A549 (cell line): ENCODE measurements around the gene HDAC7. TPM values are rescaled to one million over a fixed set of nuclear protein-coding genes. Genes with fewer than 3 reads are reported as not detected.

Experiments
- ATAC-seq, 2 experiments: fragments of 200-7000 bp in 1 of 2; fragments of >200 bp in 1 of 2; cut with Nextera tagmentation in 1 of 2; cut with Tn5 transposase in 1 of 2; 3 replicates each; pipeline versions ENCODE4 v1.8.0 to v1.9.1; 2018 to 2020; ENCODE audit warnings: mild to moderate bottlenecking in 1 of 2, moderate library complexity in 1 of 2
- CTCF ChIA-PET: fragments of 300-600 bp; sonication (Branson Sonifier 250); formaldehyde crosslinking; extraction: SDS; loops from one replicate; lab custom pipeline; 2021; ENCODE audit warnings: antibody characterized with exemption, inconsistent platforms; lab: Yijun Ruan, JAX
- POLR2A ChIA-PET: fragments of 350-600 bp; formaldehyde crosslinking; extraction: SDS; loops from one replicate; lab custom pipeline; 2021; ENCODE audit warnings: antibody characterized with exemption, inconsistent platforms; lab: Yijun Ruan, JAX
- DNase-seq, 2 experiments: peaks; one replicate each; pipeline versions ENCODE4 v3.0.0 to v3.0.0-alpha.2; 2011 to 2016; ENCODE audit warnings: low read depth in 1 of 2, low spot score in 1 of 2
- FAIRE-seq: peaks from 2 replicates; lab custom pipeline; 2011; peaks lifted over from hg19 to GRCh38; lab: Jason Lieb, UNC
- H3K27ac ChIP-seq, 2 experiments: fragments of >200 bp; sonication (Bioruptor Twin); formaldehyde crosslinking; 3 replicates each; pipeline ENCODE4 v1.5.1; 2016 to 2017
- H3K4me1 ChIP-seq: fragments of >200 bp; sonication (Bioruptor Twin); formaldehyde crosslinking; 3 replicates; pipeline ENCODE4 v1.6.1; 2016
- H3K4me2 ChIP-seq: fragments of >200 bp; sonication (Bioruptor Twin); formaldehyde crosslinking; 3 replicates; pipeline ENCODE4 v1.6.1; 2016
- H3K4me3 ChIP-seq: fragments of >200 bp; sonication (Bioruptor Twin); formaldehyde crosslinking; 3 replicates; pipeline ENCODE4 v1.5.1; 2016
- H3K9me3 ChIP-seq: fragments of >200 bp; sonication (Bioruptor Twin); formaldehyde crosslinking; 3 replicates; pipeline ENCODE4 v1.6.1; 2016
- BHLHE40 ChIP-seq: IDR thresholded peaks from 2 replicates; pipeline ENCODE4 v1.6.1; 2012; ENCODE audit warnings: low read depth, low read length, inconsistent platforms
- CBX2 ChIP-seq: fragments of 200-600 bp; sonication (generic); IDR thresholded peaks from 2 replicates; pipeline ENCODE4 v1.6.1; 2016; ENCODE audit warnings: low read depth, mild to moderate bottlenecking, borderline replicate concordance
- CEBPB ChIP-seq, 2 experiments: fragments of >200 bp in 1 of 2; sonication (Bioruptor Twin) in 1 of 2; formaldehyde crosslinking in 1 of 2; IDR thresholded peaks; 2 replicates each; pipeline ENCODE4 v1.6.1; 2012 to 2016
- CHD2 ChIP-seq: fragments of 150-350 bp; IDR thresholded peaks from 2 replicates; pipeline ENCODE4 v1.6.1; 2014; ENCODE audit warnings: low read length; ENCODE audit not compliant: partially characterized antibody
- CHD4 ChIP-seq: fragments of 200-600 bp; sonication (generic); IDR thresholded peaks from 2 replicates; pipeline ENCODE4 v1.6.1; 2016; ENCODE audit warnings: antibody characterized with exemption, mild to moderate bottlenecking, borderline replicate concordance
- EHMT2 ChIP-seq: fragments of 200-600 bp; sonication (generic); IDR thresholded peaks from 2 replicates; pipeline ENCODE4 v1.6.1; 2016; ENCODE audit warnings: antibody characterized with exemption, low read depth, mild to moderate bottlenecking, moderate library complexity
- FOSB ChIP-seq: fragments of 250-450 bp; sonication (Bioruptor Pico); IDR thresholded peaks from 2 replicates; pipeline ENCODE4 v1.5.0; 2020; ENCODE audit warnings: mild to moderate bottlenecking, moderate library complexity
- HDAC2 ChIP-seq: fragments of 200-600 bp; sonication (generic); IDR thresholded peaks from 2 replicates; pipeline ENCODE4 v1.6.1; 2016
- HOXB5 ChIP-seq: fragments of 250-450 bp; sonication (Bioruptor Pico); IDR thresholded peaks from 2 replicates; pipeline ENCODE4 v1.5.0; 2020; ENCODE audit warnings: mild to moderate bottlenecking, moderate library complexity
- KDM5A ChIP-seq: fragments of 200-600 bp; sonication (generic); IDR thresholded peaks from 2 replicates; pipeline ENCODE4 v1.6.1; 2016; ENCODE audit warnings: antibody characterized with exemption, mild to moderate bottlenecking
- MAFK ChIP-seq: fragments of 450-650 bp; IDR thresholded peaks from 2 replicates; pipeline ENCODE4 v1.6.1; 2014; ENCODE audit not compliant: partially characterized antibody
- MAZ ChIP-seq: fragments of 150-350 bp; IDR thresholded peaks from 2 replicates; pipeline ENCODE4 v1.6.1; 2014; ENCODE audit warnings: antibody characterized with exemption, low read depth, low read length, borderline replicate concordance
- RCOR1 ChIP-seq: fragments of 150-350 bp; IDR thresholded peaks from 2 replicates; pipeline ENCODE4 v1.6.1; 2014; ENCODE audit warnings: antibody characterized with exemption, low read length, low read depth
- SMC3 ChIP-seq: fragments of >200 bp; sonication (Bioruptor Twin); formaldehyde crosslinking; IDR thresholded peaks from 3 replicates; pipeline ENCODE4 v1.6.1; 2018; ENCODE audit warnings: inconsistent platforms
- TP53 ChIP-seq: fragments of 250-450 bp; sonication (Bioruptor Pico); IDR thresholded peaks from 2 replicates; pipeline ENCODE4 v1.5.0; 2021; ENCODE audit warnings: mild to moderate bottlenecking, moderate library complexity
- ZC3H11A ChIP-seq: fragments of 450-650 bp; IDR thresholded peaks from 2 replicates; pipeline ENCODE4 v1.6.1; 2014; ENCODE audit warnings: antibody characterized with exemption, mild to moderate bottlenecking
- ZNF302 ChIP-seq: fragments of 250-450 bp; sonication (Bioruptor Pico); IDR thresholded peaks from 2 replicates; pipeline ENCODE4 v1.9.0; 2021; ENCODE audit warnings: inconsistent platforms, mild to moderate bottlenecking, moderate library complexity
- WGBS: methylation state at CpG from one replicate; pipeline ENCODE4 v1.1.6; 2017; ENCODE audit errors: missing lambda C conversion rate; 5-methylcytosine and 5-hydroxymethylcytosine counted together
- polyA plus RNA-seq, 4 experiments: library from polyadenylated mRNA; depleted of rRNA in 3 of 4; stranded (reverse); fragments of >200 nt; fragmentation: RNase III in 1 of 4; extraction: RNeasy Plus Mini Kit Qiagen cat#74134 plus additional on column Dnase treatment in 1 of 4; gene quantifications; 2 replicates in 3 of 4; 3 replicates in 1 of 4; pipeline ENCODE4 v1.2.3, GENCODE V29; 2011 to 2017
- TF ChIP-seq, protein P1 (sequence below): fragments of 150-350 bp; IDR thresholded peaks from 2 replicates; pipeline ENCODE4 v1.6.1; 2014; ENCODE audit warnings: low read depth, mild to moderate bottlenecking, low read length
- TF ChIP-seq, protein P2 (sequence below): IDR thresholded peaks from 2 replicates; pipeline ENCODE4 v1.6.1; 2012; ENCODE audit warnings: low read depth, borderline replicate concordance
- TF ChIP-seq, protein P3 (sequence below): fragments of >200 bp; sonication (Bioruptor Twin); formaldehyde crosslinking; IDR thresholded peaks from 3 replicates; pipeline ENCODE4 v1.5.1; 2016
- TF ChIP-seq, protein P4 (sequence below): fragments of >200 bp; sonication (Bioruptor Twin); formaldehyde crosslinking; IDR thresholded peaks from 3 replicates; pipeline ENCODE4 v1.6.1; 2016

The HDAC7 gene
- polyA plus RNA-seq, 2 of the 4 experiments (the other 2 are of a cell fraction), result 17.2 to 36.0 TPM

DNA sequence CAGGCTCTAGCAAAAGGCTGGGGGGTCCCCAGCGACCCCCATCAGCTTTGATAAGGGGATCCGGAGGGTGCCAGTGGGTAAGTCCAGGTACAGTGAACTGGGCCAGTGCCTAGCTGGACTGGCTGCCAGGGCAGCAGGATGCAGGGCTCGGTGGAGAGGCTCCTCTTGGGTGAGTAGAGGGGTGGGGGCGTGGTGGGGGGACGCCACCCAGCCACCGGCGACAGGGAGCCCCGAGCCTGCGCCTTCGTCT, 61.2 kb downstream of the HDAC7 start:
- H3K4me2 ChIP-seq, result peak overlapping the region; percentile 79
- H3K9me3 ChIP-seq, result no peaks in the 10 kb centered on the region
- CTCF ChIA-PET, result interaction anchor here (0.6 to 43.9 kb wide), 13 partner anchors 9 to 561 kb away, joined by 3 to 1399 read pairs (median 5); partner anchors contain the start of gene SLC48A1
- ATAC-seq (no peak), FAIRE-seq (no peak), DNase-seq (no peak)
- TF ChIP-seq ZC3H11A, result no peak
- TF ChIP-seq, protein P1, sequence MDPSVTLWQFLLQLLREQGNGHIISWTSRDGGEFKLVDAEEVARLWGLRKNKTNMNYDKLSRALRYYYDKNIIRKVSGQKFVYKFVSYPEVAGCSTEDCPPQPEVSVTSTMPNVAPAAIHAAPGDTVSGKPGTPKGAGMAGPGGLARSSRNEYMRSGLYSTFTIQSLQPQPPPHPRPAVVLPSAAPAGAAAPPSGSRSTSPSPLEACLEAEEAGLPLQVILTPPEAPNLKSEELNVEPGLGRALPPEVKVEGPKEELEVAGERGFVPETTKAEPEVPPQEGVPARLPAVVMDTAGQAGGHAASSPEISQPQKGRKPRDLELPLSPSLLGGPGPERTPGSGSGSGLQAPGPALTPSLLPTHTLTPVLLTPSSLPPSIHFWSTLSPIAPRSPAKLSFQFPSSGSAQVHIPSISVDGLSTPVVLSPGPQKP, result no peak
- TF ChIP-seq, protein P2, sequence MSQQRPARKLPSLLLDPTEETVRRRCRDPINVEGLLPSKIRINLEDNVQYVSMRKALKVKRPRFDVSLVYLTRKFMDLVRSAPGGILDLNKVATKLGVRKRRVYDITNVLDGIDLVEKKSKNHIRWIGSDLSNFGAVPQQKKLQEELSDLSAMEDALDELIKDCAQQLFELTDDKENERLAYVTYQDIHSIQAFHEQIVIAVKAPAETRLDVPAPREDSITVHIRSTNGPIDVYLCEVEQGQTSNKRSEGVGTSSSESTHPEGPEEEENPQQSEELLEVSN, result no peak
- TF ChIP-seq HDAC2, result no peak
- no peak for TF ChIP-seq BHLHE40
- TF ChIP-seq TP53 (CRISPR knock-in tag), result no peak
- TF ChIP-seq SMC3, result no peak
- no peak for TF ChIP-seq HOXB5 (CRISPR knock-in tag)
- TF ChIP-seq FOSB (CRISPR knock-in tag), result no peak
- TF ChIP-seq MAFK, result no peak
- TF ChIP-seq CHD4, result no peak
- TF ChIP-seq, protein P3, sequence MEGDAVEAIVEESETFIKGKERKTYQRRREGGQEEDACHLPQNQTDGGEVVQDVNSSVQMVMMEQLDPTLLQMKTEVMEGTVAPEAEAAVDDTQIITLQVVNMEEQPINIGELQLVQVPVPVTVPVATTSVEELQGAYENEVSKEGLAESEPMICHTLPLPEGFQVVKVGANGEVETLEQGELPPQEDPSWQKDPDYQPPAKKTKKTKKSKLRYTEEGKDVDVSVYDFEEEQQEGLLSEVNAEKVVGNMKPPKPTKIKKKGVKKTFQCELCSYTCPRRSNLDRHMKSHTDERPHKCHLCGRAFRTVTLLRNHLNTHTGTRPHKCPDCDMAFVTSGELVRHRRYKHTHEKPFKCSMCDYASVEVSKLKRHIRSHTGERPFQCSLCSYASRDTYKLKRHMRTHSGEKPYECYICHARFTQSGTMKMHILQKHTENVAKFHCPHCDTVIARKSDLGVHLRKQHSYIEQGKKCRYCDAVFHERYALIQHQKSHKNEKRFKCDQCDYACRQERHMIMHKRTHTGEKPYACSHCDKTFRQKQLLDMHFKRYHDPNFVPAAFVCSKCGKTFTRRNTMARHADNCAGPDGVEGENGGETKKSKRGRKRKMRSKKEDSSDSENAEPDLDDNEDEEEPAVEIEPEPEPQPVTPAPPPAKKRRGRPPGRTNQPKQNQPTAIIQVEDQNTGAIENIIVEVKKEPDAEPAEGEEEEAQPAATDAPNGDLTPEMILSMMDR, result no peak
- no peak for TF ChIP-seq RCOR1
- TF ChIP-seq CHD2, result no peak
- TF ChIP-seq, protein P4, sequence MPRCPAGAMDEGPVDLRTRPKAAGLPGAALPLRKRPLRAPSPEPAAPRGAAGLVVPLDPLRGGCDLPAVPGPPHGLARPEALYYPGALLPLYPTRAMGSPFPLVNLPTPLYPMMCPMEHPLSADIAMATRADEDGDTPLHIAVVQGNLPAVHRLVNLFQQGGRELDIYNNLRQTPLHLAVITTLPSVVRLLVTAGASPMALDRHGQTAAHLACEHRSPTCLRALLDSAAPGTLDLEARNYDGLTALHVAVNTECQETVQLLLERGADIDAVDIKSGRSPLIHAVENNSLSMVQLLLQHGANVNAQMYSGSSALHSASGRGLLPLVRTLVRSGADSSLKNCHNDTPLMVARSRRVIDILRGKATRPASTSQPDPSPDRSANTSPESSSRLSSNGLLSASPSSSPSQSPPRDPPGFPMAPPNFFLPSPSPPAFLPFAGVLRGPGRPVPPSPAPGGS, result no peak
- no peak for TF ChIP-seq CEBPB (IDR thresholded peaks at IDR 0.05)
- 40% methylated on average over 1 of the region's 10 CpGs for WGBS
- peak overlapping the region; percentile 58 for H3K4me3 ChIP-seq
- POLR2A ChIA-PET, result interaction anchor here (0.6 to 1.0 kb wide), 2 partner anchors 45 to 147 kb away, joined by 3 to 9 read pairs; partner anchors contain the start of gene VDR
- H3K4me1 ChIP-seq, result peaks cover 15% of the 10 kb centered on the region
- H3K27ac ChIP-seq, result peak overlapping the region; percentile 80 to 94

DNA sequence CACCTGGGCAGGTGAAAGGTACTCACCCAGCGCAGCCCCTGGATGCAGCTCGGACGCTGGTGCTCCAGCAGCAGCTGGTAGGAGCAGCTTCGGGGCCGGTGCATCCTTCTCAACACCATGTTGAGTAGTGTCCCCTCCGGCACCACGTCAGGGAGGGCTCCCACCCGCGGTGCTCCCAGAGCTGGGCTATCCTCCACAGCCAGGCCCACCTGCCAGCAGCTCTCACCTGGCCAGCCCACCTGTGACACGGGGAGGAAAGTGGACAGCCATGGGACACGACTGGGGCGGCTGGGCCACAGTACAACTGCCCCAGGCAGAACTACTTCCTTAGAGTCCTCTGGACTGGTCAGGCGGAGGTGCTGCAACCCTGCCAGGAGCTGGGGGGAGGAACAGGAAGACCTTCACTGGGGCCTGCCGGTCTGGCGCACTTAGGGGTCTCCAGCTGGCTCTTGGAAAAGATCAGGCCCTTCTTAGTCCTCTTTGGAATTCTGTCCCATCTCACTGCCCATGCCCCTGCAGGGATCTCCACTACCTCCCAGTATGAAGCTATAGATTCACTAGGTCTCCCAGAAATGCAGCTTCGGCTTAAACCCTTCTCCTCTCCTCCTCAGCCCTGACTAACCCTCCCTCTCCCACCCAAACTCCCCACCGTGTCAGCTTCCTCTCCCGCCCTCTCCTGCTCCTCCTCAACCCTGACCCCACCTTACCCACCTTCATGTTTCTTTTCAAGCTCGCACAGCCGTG, 61.7 kb downstream of the HDAC7 start:
- CTCF ChIA-PET, result interaction anchor here (0.6 to 43.9 kb wide), 15 partner anchors 9 to 860 kb away, joined by 3 to 1399 read pairs (median 4); partner anchors contain the start of gene SLC48A1
- Histone ChIP-seq H3K9me3 (no peaks in the 10 kb centered on the region), H3K4me3 (peak overlapping the region; percentile 58; the same call in 2 of the 3 replicates), H3K4me1 (peaks cover 20% of the 10 kb centered on the region), H3K27ac (peak overlapping the region; percentile 80 to 94), H3K4me2 (peak overlapping the region; percentile 79)
- no peak for TF ChIP-seq KDM5A
- no peak for TF ChIP-seq EHMT2
- TF ChIP-seq, protein P2, result no peak
- TF ChIP-seq ZNF302 (CRISPR knock-in tag), result no peak
- TF ChIP-seq MAZ, result no peak
- TF ChIP-seq CBX2, result no peak
- POLR2A ChIA-PET, result interaction anchor here (0.6 to 1.0 kb wide), 2 partner anchors 44 to 147 kb away, joined by 3 to 9 read pairs; partner anchors contain the start of gene VDR
- DNase-seq (no peak), FAIRE-seq (no peak), ATAC-seq (peak in 1 of 2 experiments; percentile 4; a peak in 3 of 6 replicates)
- WGBS, result 81% methylated on average over 12 of the region's 20 CpGs
